Thyroid gland (tissue), 4 donors: ENCODE measurements around the gene DYNLT1. TPM values are rescaled to one million over a fixed set of nuclear protein-coding genes. Genes with fewer than 3 reads are reported as not detected.
"Not testable (repeated sequence)": the region's sequence is repeated elsewhere in the genome, so short reads cannot be mapped to it uniquely, and the experiment has no call there.

Experiments
- DNase-seq, 2 donors: peaks; one replicate each; pipeline ENCODE4 v3.0.0-alpha.2; 2019
- H3K27ac ChIP-seq, 3 donors: fragments of 200-600 bp; sonication (generic); 1 replicate in 2 of 3; 2 replicates in 1 of 3; pipeline ENCODE4 v1.5.1; 2016 to 2019; ENCODE audit warnings: mild to moderate bottlenecking in 1 of 3, moderate library complexity in 1 of 3
- H3K27me3 ChIP-seq: fragments of 200-600 bp; sonication (generic); one replicate; pipeline ENCODE4 v1.5.1; 2019
- H3K36me3 ChIP-seq, 2 donors: fragments of 200-600 bp; sonication (generic); one replicate each; pipeline ENCODE4 v1.5.1; 2016 to 2019
- H3K4me1 ChIP-seq, 2 donors: fragments of 200-600 bp; sonication (generic); one replicate each; pipeline ENCODE4 v1.5.1; 2017 to 2019
- H3K4me3 ChIP-seq, 3 donors: fragments of 200-600 bp; sonication (generic); replicated peaks in 1 of 3; 1 replicate in 2 of 3; 2 replicates in 1 of 3; pipeline ENCODE4 v1.5.1; 2016; ENCODE audit warnings: mild to moderate bottlenecking in 1 of 3
- H3K9me3 ChIP-seq: fragments of 200-600 bp; sonication (generic); one replicate; pipeline ENCODE4 v1.5.1; 2017
- CTCF ChIP-seq, 6 experiments: fragments of 200-600 bp in 3 of 6; fragments of 450-650 bp in 3 of 6; sonication (generic) in 3 of 6; IDR thresholded peaks; one replicate each; pipeline ENCODE4 v1.5.1; 2016 to 2019; ENCODE audit warnings: antibody characterized with exemption in 6 of 6, mild to moderate bottlenecking in 2 of 6, inconsistent platforms in 1 of 6, moderate library complexity in 1 of 6
- POLR2A ChIP-seq, 2 donors: fragments of 450-650 bp; IDR thresholded peaks; one replicate each; pipeline ENCODE4 v1.6.1; 2017; ENCODE audit warnings: antibody characterized with exemption in 2 of 2, mild to moderate bottlenecking in 2 of 2, moderate library complexity in 1 of 2
- WGBS, 2 donors: methylation state at CpG; one replicate each; pipeline ENCODE4 v1.1.5; 2017; 5-methylcytosine and 5-hydroxymethylcytosine counted together
- intact Hi-C: fragments of 100-400 bp; cut with DNase I; formaldehyde crosslinking; loops from one replicate; pipeline ENCODE4 v1.15.1; 2023
- total RNA-seq, 4 donors: library from RNA; depleted of rRNA; stranded (reverse); fragments of >200 nt; gene quantifications; one replicate each; pipeline ENCODE4 v1.2.3, GENCODE V29; 2016

The DYNLT1 gene
- total RNA-seq, 4 donors from 2014 or later, result 76.6 to 113 (median 93.4) TPM

DNA sequence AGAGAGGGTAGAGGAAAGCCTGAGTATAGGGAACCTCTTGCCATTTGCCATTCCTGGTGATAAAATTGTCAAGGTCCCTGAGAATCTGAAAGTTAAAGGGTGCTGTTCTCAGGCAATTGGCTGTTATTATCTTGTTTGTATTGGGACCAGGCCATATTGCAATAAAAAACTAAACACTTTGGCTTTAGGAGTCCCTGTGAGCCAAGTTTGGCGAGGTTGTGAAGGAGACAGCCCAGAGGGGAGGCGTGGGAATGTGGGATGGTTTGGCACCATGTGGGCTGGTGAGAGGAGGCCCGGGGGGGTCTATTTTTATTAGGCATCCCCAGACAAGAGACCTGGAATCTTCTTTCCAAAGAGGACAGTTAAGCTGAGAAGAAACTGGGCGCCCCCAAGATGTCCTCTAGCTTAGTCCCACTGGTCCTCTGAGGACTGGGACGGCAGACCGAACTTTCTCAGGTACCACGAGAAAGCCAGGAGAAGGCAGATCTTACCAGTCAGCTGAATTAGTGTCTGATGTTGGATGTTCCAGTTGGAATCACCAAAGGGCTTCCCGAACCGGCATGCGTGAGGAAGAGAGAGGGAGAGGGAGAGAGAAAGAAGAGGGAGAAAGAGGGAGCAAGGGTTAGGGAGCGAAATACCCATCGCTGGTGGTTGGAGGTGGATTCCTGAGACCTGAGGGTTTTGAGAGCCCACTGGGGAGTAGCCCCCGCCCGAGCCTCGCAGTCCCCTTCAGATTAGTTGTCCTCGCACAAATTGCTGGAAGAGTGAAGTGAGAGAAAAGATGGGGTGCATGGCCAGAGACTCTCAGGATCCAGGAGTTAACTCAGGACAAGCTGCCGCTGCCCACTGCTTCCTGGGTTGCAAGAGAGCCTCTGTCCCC is 24.4 kb downstream of the DYNLT1 start:
- H3K27ac ChIP-seq, result no peak overlapping the region
- H3K4me3 ChIP-seq, result no peak overlapping the region
- TF ChIP-seq CTCF (IDR thresholded peaks at IDR 0.05) (no peak), POLR2A (IDR thresholded peaks at IDR 0.05) (no peak)
- H3K36me3 ChIP-seq, result no peaks in the 10 kb centered on the region
- intact Hi-C loops, result no loop called here
- no peaks in the 10 kb centered on the region for H3K27me3 ChIP-seq
- no peaks in the 10 kb centered on the region for H3K9me3 ChIP-seq
- DNase-seq, result no peak
- 84 to 90% methylated on average over 17 of the region's 17 CpGs for WGBS, 2 donors
- H3K4me1 ChIP-seq, result peaks cover 19 to 21% of the 10 kb centered on the region in 2 donors

GRCh38 chr6:158618289-158618688 is 26.3 kb downstream of the DYNLT1 start:
- H3K4me1 ChIP-seq, DNase-seq, intact Hi-C loops, H3K9me3 ChIP-seq, H3K36me3 ChIP-seq, H3K4me3 ChIP-seq, H3K27me3 ChIP-seq, H3K27ac ChIP-seq: not testable (repeated sequence)
- 96 to 98% methylated on average over 3 of the region's 3 CpGs for WGBS, 2 donors

DNA sequence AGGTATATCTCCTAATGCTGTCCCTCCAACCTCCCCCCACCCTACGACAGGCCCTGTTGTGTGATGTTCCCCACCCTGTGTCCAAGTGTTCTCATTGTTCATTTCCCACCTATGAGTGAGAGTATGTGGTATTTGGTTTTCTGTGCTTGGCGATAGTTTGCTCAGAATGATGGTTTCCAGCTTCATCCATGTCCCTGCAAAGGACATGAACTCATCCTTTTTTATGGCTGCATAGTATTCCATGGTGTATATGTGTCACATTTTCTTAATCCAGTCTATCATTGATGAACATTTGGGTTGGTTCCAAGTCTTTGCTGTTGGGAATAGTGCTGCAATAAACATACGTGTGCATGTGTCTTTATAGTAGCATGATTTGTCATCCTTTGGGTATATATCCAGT is 29.9 kb downstream of the DYNLT1 start:
- WGBS, 2 donors, result 98 to 100% methylated on average over 3 of the region's 3 CpGs
- not testable (repeated sequence) for H3K36me3 ChIP-seq

DNA sequence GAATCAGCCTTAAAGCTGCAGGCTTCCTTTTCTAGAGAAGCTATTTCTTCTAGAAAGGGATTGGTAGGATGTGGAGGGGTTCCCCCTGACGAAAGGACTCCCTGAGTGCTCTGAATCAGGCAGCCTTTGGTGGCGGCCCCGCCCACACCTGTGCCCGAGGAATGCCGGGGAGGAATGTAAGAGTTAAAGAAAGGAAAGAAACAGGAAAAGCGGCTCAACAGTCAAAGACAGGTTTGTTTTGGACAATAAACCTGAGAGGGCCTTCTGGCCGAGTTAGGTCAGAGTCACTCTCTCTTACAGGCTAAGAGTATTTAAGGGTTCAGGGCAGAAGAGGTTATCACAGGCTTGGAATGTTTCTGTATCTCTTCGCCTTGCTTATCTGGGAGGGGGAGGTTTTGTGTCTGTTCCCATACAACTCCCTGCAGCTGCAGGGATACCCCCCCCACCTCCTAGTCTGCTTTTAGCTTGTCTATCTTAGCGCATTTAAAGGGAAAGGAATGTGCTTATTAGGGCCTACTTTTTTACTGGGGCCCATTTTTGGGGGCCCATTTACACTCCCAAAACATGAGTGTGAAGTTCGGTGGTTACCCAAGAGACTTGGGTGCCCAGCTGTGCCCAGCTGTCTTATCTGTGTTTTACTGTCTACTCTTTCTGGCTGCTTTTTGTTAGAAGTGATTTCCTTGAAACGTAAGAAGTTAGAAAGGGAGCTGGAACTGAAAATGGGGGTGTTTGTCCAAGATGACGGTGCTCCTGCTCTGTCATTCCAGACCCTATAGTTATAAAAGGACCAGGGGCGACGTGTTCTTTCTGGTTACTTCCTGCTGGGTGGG is 32.8 kb downstream of the DYNLT1 start:
- Histone ChIP-seq H3K36me3 (peaks cover 0 to 12% of the 10 kb centered on the region in 2 donors), H3K9me3 (no peaks in the 10 kb centered on the region), H3K27me3 (no peaks in the 10 kb centered on the region), H3K4me3 (no peak overlapping the region), H3K27ac (peak overlapping the region; percentile 54 to 73 (median 73)), H3K4me1 (peaks cover 0 to 22% of the 10 kb centered on the region in 2 donors)
- peak; percentile 80 to 82 for DNase-seq
- WGBS, 2 donors, result 48 to 57% methylated on average over 14 of the region's 14 CpGs
- TF ChIP-seq POLR2A (IDR thresholded peaks at IDR 0.05) (no peak), CTCF (IDR thresholded peaks at IDR 0.05) (no peak)
- intact Hi-C loops, result no loop called here

More for the DNA sequence above, 29.9 kb downstream of the DYNLT1 start:
- intact Hi-C loops, DNase-seq, H3K9me3 ChIP-seq, H3K4me3 ChIP-seq, H3K27me3 ChIP-seq, H3K27ac ChIP-seq: not testable (repeated sequence)
- H3K4me1 ChIP-seq, result peaks cover 0 to 22% of the 10 kb centered on the region in 2 donors

DNA sequence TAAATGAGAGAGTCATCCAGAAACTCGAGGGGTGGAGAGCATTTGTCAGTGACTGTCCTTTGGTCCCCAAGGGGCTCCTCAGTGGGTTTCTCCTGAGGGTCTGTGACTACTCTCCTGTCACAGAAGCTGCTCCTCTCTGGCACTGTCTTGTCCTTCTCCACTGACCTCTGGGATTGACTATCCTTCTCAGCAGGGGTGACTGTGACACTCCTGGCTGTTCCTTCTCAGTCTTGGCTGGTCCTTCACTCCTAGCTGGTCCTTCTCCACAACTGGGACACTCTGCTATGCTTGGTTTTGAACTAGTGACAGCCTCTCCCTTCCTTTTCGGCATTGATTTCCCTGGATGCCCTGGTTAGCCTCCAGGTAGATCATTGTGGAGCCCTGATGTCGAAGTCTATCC is 33.5 kb downstream of the DYNLT1 start:
- Histone ChIP-seq H3K27ac (peak overlapping the region; percentile 16 to 73 (median 73)), H3K27me3 (no peaks in the 10 kb centered on the region), H3K4me1 (peaks cover 0 to 22% of the 10 kb centered on the region in 2 donors), H3K36me3 (peaks cover 0 to 12% of the 10 kb centered on the region in 2 donors), H3K9me3 (no peaks in the 10 kb centered on the region), H3K4me3 (no peak overlapping the region)
- intact Hi-C loops, result no loop called here
- TF ChIP-seq CTCF (IDR thresholded peaks at IDR 0.05), result no peak
- TF ChIP-seq POLR2A (IDR thresholded peaks at IDR 0.05), result no peak
- no peak for DNase-seq
- whole genome bisulfite sequencing, 2 donors, result 56 to 81% methylated on average over 3 of the region's 3 CpGs
